Fibroblast of villous mesenchyme (primary cell): ENCODE measurements around the gene TPM2. TPM values are rescaled to one million over a fixed set of nuclear protein-coding genes. Genes with fewer than 3 reads are reported as not detected.
"Not testable (repeated sequence)": the region's sequence is repeated elsewhere in the genome, so short reads cannot be mapped to it uniquely, and the experiment has no call there.

Experiments
- DNase-seq: peaks from one replicate; pipeline ENCODE4 v3.0.0-alpha.2; 2010; ENCODE audit warnings: low read depth
- H3K4me3 ChIP-seq: 2 replicates; pipeline ENCODE4 v1.5.1; 2011; ENCODE audit warnings: low read depth, mild to moderate bottlenecking, low read length
- small RNA-seq: library from RNA; depleted of rRNA; stranded (forward); fragments of <200 nt; gene quantifications from one replicate; pipeline ENCODE3, GENCODE V24; 2012
- total RNA-seq: library from RNA; depleted of rRNA; stranded (reverse); fragments of >200 nt; gene quantifications from 2 replicates; pipeline ENCODE4 v1.2.3, GENCODE V29; 2012
- TF ChIP-seq, protein P1 (sequence below): IDR thresholded peaks from 2 replicates; pipeline ENCODE4 v1.5.1; 2012; ENCODE audit warnings: low read depth, mild to moderate bottlenecking, low read length; ENCODE audit not compliant: insufficient read depth

TPM2 gene
- total RNA-seq, 1 donor, result 1,893 TPM

DNA sequence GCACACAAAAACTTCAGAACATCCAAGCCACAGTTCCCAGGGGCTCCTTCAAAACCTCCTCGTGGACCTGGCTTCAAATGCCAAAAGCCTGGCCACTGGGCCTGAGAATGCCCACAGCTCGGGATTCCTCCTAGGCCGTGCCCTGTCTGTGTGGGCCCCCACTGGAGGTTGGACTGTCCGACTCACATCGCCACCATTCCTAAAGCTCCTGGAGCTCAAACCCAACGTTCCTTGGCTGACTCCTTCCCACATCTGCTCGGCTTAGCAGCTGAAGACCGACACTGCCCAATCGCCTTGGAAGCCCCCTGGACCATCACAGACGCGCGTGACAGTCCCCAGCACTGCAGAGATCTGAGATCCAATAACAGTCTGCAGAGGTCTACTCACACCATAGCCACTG, 46.7 kb downstream of the TPM2 start:
- no peak for DNase-seq
- H3K4me3 ChIP-seq, result no peak overlapping the region
- TF ChIP-seq, protein P1, sequence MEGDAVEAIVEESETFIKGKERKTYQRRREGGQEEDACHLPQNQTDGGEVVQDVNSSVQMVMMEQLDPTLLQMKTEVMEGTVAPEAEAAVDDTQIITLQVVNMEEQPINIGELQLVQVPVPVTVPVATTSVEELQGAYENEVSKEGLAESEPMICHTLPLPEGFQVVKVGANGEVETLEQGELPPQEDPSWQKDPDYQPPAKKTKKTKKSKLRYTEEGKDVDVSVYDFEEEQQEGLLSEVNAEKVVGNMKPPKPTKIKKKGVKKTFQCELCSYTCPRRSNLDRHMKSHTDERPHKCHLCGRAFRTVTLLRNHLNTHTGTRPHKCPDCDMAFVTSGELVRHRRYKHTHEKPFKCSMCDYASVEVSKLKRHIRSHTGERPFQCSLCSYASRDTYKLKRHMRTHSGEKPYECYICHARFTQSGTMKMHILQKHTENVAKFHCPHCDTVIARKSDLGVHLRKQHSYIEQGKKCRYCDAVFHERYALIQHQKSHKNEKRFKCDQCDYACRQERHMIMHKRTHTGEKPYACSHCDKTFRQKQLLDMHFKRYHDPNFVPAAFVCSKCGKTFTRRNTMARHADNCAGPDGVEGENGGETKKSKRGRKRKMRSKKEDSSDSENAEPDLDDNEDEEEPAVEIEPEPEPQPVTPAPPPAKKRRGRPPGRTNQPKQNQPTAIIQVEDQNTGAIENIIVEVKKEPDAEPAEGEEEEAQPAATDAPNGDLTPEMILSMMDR, result no peak

DNA sequence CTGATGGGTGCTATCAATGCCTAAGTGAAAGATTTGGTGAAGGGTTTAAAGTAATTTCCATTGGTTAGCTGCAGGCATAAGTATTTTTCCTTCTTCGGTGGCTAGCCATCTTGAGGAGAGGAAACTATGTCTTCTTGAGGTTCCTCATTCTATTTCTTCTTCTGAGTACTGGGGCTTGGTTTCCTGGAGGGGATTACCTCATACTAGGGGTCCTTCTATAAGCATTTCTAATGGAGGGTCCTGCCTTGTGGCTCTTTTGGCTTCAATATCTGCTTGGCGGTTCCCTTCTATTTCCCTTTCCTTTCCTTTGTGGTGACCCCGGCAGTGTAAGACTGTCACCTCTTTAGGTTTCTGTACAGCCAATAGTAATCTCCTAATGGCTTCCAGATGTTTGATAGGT, 48.2 kb downstream of the TPM2 start:
- not testable (repeated sequence) for H3K4me3 ChIP-seq, DNase-seq

DNA sequence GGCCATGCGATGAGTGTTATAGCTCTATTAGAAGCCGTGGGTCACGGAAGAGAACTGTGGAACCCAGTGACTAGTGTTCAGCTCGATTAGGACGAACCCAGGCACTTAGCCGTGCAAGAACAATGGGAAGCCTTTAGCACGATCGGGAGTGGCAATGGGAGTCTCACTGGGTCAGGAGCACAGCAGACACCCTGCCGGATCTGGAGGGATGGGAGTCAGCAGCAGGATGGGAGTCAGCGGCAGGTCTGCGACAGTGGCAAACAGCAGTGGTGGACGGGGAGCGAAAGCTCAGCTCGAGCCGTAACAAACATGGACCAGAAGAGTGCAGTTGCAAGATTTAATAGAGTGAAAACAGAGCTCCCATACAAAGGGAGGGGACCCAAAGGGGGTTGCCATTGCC, 49.3 kb downstream of the TPM2 start:
- not testable (repeated sequence) for DNase-seq, H3K4me3 ChIP-seq

DNA sequence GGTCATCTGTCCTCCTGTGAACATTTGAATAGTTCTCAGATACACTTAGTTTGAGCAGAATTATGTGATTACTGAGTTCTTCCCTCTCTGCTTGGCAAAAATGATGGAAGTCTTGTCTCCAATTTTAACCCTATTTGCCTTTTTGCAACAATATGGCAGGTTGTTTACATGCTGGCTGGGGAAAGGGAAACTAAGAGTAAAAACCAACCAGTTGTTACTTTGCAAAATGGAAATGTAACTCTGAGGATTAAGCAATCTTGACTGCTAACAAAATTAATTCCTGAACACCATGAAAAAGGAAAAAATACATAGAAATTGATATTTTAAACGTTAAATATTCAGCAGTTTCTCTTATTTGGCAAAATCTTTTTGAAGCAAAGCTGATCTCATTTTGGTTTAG, 50.1 kb downstream of the TPM2 start:
- TF ChIP-seq, protein P1, result no peak
- H3K4me3 ChIP-seq, result no peak overlapping the region
- DNase-seq, result no peak

DNA sequence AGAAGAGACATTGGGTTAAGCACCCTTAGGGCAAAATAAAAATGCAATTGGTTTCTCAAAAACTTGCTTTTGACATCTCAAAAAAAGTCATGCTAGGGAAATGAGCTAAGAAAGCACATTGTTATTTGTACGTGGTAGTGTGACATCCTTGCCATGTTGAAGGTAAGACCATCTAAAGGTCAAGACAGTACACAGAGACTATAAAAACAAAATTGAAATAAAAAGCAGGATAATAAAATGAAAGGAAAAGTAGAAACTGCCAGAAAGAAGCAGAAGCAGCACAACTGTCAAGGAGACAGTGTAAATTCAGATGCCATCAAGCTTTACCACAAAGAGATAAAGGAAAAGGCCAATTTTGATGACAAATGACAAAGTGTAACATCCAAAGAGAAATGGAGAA, 50.5 kb downstream of the TPM2 start:
- not testable (repeated sequence) for DNase-seq

DNA sequence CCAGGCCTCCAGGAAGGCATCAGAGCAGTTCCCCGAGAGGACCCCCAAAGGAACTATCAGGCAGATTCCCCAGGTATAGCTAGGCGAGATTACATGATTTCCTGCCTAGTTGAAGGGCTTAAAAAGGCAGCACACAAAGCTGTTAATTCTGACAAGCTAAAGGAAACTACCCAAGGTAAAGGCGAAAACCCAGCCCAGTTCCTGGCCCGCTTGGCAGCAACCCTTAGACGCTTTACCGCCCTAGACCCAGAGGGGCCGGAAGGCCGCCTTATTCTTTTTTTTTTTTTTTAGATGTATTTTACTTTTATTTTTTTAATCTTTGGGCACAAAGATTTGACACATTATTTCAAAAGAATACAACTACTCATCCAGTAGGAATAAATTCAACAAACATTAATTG, 51.0 kb downstream of the TPM2 start:
- not testable (repeated sequence) for H3K4me3 ChIP-seq, DNase-seq

More for the DNA sequence above, 50.5 kb downstream of the TPM2 start:
- not testable (repeated sequence) for H3K4me3 ChIP-seq

DNA sequence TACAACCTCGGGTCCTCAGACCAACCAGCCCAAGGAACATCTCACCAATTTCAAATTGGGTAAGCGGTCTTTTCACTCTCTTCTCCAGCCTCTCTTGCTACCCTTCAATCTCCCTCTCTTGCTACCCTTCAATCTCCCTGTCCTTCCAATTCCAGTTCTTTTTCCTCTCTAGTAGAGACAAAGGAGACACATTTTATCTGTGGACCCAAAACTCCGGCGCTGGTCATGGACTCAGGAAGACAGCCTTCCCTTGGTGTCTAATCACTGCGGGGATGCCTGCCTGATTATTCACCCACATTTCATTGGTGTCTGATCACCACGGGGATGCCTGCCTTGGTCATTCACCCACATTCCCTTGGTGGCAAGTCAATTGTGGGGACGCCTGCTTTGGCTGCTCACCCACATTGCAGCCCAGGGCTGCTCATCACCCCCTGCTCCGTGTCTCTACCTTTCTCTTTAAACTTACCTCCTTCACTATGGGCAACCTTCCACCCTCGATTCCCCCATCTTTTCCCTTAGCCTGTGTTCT, 52.2 kb downstream of the TPM2 start:
- H3K4me3 ChIP-seq, DNase-seq: not testable (repeated sequence)

DNA sequence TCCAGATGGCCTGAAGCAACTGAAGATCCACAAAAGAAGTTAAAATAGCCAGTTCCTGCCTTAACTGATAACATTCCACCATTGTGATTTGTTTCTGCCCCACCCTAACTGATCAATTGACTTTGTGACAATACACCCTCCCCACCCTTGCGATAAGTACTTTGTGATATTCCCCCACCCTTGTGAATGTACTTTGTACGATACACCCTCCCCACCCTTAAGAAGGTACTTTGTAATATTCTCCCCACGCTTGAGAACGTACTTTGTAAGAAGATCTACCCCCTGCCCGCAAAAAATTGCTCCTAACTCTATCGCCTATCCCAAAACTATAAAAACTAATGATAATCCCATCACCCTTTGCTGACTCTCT, 52.9 kb downstream of the TPM2 start:
- DNase-seq, H3K4me3 ChIP-seq: not testable (repeated sequence)

DNA sequence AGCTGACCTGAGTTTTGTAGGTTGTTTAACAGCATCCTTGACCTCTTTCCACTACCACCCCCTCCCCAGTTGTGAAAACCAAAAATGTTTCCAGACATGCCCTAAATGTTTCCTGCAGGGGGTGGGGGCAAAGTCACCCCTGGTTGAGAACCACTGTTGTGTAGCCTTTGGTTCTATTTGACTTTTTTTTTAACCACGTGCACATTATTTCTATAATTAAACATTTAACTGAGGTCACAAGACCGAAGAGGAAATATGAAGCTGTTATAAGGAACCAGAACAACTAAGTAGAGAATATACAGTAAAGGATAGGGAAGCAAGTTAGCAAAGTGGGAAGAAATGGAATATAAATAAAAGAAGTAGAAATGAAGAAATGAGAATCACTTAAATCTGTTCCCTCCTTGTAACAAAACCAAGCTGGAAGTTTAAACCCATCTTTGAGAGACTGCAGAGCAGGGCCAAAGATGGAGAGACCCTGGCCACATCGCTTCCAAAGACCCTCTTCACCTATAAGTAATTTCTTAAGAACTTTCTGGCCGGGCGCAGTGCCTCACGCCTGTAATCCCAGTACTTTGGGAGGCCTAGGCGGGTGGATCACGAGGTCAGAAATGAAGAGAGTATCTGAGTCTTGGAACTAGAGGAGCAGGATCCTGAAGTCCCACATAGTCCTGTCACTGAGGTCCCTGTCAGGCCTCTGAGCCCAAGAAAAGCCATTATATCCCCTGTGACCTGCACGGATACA, 53.4 kb downstream of the TPM2 start:
- TF ChIP-seq, protein P1, result no peak
- no peak overlapping the region for H3K4me3 ChIP-seq
- no peak for DNase-seq

DNA sequence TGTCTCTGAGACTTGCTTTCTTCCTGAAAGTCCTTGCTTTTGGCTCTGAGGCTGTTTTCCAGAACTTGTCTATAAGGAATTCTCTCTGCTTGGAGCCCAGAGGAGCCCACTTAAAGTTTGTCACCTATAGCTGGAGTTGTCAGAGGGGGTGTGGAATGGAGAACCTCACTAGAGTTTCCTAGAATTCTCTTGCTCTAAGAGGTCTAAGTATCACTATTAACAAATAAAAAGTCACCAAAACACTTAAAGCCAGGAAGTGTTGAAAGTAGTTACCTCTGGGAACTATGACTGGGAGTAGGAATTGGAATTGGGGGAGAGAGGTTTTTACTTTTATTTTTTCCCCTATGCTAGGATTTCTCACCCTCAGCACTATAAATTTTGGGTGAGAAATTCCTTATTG, 54.0 kb downstream of the TPM2 start:
- no peak overlapping the region for H3K4me3 ChIP-seq
- DNase-seq, result no peak
- TF ChIP-seq, protein P1, result no peak

Small RNA genes within 50 kb of the gene (small RNA-seq; reads per million reads assigned to genes)
- gene MIR6853 (0.47 reads per million), gene RMRP (not detected), gene RN7SL22P (not detected)

Other genes starting within 250 kb of the TPM2 start
- 24.2 and 33.2 TPM in 2 replicates for gene RUSC2, start 199.8 kb downstream of the TPM2 start, total RNA-seq
- gene TESK1, start 84.7 kb downstream of the TPM2 start, total RNA-seq, result 13.0 and 13.2 TPM in 2 replicates
- gene CD72, start 71.5 kb downstream of the TPM2 start, total RNA-seq, result 0.86 and 1.3 TPM in 2 replicates
- under 0.01 TPM in 1 of 2 replicates, not detected in the other for gene SIT1, start 39.0 kb downstream of the TPM2 start, total RNA-seq
- 103,191 and 163,599 TPM in 2 replicates for gene RMRP, start 31.9 kb downstream of the TPM2 start, total RNA-seq
- gene CCDC107, start 31.6 kb downstream of the TPM2 start, total RNA-seq, result 18.1 and 18.7 TPM in 2 replicates
- gene ARHGEF39, start 24.7 kb downstream of the TPM2 start, total RNA-seq, result 0.97 and 3.0 TPM in 2 replicates
- gene CA9, start 16.0 kb downstream of the TPM2 start, total RNA-seq, result under 0.01 TPM in 1 of 2 replicates, not detected in the other
- gene TLN1, start 42.3 kb upstream of the TPM2 start, total RNA-seq, result 369 and 428 TPM in 2 replicates
- gene CREB3, start 42.7 kb upstream of the TPM2 start, total RNA-seq, result 107 and 126 TPM in 2 replicates
- 29.0 and 38.4 TPM in 2 replicates for gene GBA2, start 59.3 kb upstream of the TPM2 start, total RNA-seq
- 14.8 and 17.7 TPM in 2 replicates for gene RGP1, start 59.4 kb upstream of the TPM2 start, total RNA-seq
- not detected in 2 replicates for gene MSMP, start 64.4 kb upstream of the TPM2 start, total RNA-seq
- gene NPR2, start 101.7 kb upstream of the TPM2 start, total RNA-seq, result 16.4 and 19.9 TPM in 2 replicates
- gene SPAG8, start 122.3 kb upstream of the TPM2 start, total RNA-seq, result 0.32 and 0.86 TPM in 2 replicates
- gene HINT2, start 125.1 kb upstream of the TPM2 start, total RNA-seq, result 13.8 and 27.4 TPM in 2 replicates
- not detected in 2 replicates for gene FAM221B, start 138.8 kb upstream of the TPM2 start, total RNA-seq
- 0.86 and 1.9 TPM in 2 replicates for gene TMEM8B, start 139.3 kb upstream of the TPM2 start, total RNA-seq
- not detected in 2 replicates for gene OR13J1, start 180.5 kb upstream of the TPM2 start, total RNA-seq
- gene HRCT1, start 216.3 kb upstream of the TPM2 start, total RNA-seq, result 0.43 and 0.97 TPM in 2 replicates
- gene SPAAR, start 219.6 kb upstream of the TPM2 start, total RNA-seq, result not detected in 2 replicates